Measurements from ENCODE around the gene LRRTM4.

The LRRTM4 gene

DNA sequence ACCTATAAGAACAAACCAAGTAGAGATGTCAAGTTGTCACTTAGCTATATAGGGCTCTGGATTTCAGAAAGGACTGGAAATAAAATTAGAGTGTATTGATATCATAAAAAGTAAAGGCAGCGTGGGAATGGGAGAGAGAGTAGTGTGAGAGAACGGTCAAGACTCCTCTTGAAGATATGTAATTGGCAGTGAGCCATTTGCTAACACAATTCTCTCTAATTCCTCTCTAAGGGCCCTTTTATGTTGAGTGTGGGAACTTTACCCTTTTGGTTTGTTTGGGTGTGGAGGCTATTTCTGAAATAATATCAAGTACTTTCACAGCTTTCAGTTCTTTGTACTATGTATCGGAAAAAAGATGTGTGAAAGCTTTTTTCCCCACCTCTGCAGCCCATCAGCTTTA lies 196.8 kb downstream of the LRRTM4 start:
- no peak for DNase-seq

- DNase-seq: no peak
Measured at GRCh38 chr2:77322431-77322830, 199.7 kb downstream of the LRRTM4 start.

- peak in 2 of 51 donors; percentile 2 to 4 for DNase-seq
Measured at GRCh38 chr2:77314721-77315120, 207.5 kb downstream of the LRRTM4 start.

GRCh38 chr2:77310416-77310815 lies 211.8 kb downstream of the LRRTM4 start:
- DNase-seq: no peak

GRCh38 chr2:77309725-77310124 lies 212.5 kb downstream of the LRRTM4 start:
- DNase-seq: no peak

DNA sequence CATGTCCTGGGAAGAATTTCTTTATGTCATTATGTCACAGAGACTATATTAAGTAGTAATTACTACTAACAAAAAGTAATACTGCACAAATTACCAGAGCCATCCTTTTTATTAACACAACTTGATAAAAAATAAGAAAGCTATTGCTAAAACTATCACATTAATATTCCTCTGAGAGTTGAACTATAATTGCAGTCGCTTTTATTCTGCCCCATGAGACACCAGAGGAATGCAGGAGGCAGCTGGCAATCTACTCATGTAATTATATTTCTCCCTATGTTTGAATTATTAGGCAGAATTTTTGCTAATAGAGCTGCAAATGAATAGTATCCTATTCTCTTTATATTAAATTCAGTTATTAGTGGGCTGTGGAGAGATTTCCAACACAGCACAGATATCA lies 220.7 kb downstream of the LRRTM4 start:
- DNase-seq: no peak

GRCh38 chr2:77296791-77297190 lies 225.4 kb downstream of the LRRTM4 start:
- no peak for DNase-seq

GRCh38 chr2:77294474-77294873 lies 227.7 kb downstream of the LRRTM4 start:
- no peak for DNase-seq

- DNase-seq: no peak
Measured at GRCh38 chr2:77284353-77284752, 237.8 kb downstream of the LRRTM4 start.

GRCh38 chr2:77271262-77271661 lies 250.9 kb downstream of the LRRTM4 start:
- DNase-seq: no peak

DNA sequence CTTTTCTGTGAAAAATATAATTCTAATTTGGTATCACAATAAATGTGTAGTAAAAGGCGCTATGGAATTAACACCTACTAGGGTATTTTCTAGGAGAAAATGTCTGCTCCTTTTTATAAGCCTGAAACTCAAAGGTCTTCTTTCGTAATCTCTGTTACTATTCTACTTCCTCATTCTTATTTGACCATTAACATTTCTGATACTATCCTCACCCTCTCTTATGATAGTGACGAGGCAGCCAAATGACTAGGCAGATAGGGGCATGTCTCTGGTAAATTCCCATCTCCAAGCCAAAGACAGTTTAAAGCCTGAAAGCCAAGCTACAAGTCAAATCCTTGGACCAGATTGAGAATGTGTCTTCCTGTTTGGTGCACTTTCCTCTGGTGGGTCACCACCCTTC lies 251.7 kb downstream of the LRRTM4 start:
- no peak for DNase-seq

GRCh38 chr2:77268626-77269025 lies 253.6 kb downstream of the LRRTM4 start:
- no peak for DNase-seq

GRCh38 chr2:77232909-77233425 lies 289.2 kb downstream of the LRRTM4 start:
- no peak for DNase-seq

DNA sequence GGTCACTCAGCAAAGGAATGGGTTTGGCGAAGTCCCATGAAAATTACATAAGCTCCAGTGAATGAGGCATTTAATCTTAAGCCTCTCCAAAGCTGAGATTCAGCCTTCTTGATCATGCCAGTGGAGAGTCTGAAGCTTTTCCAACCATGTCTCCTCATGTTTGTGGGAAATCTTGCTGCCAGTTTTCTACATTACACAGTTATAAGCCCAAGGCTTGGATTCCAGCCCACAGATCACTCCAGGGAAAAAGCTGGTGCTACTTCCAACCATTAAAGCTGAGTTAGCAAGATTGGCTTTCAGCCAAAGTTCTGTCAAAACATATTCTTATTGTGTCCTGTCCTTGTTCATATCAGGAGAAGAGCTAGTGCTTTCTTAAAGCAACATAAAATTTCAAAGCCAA lies 293.8 kb downstream of the LRRTM4 start:
- no peak for DNase-seq

- no peak for DNase-seq
Measured at GRCh38 chr2:77210725-77211124, 311.5 kb downstream of the LRRTM4 start.

DNA sequence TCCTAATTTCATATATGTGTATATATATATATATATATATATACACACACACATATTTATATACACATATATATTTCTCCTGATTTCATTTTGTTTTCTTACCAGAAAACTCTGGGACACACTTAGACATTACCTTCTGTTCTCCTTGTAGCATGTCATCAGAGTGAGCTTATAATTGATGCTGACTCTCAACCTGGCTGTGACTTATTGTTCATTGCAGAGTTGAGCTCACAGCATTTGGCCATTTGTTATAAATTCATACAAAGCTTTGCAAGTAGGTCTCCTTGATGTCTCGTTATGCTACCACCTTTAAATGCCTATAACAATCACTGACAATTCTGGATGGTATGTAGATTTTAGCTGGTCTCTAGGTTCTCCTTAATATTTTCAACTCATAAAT lies 314.8 kb downstream of the LRRTM4 start:
- no peak for DNase-seq

GRCh38 chr2:77201755-77202154 lies 320.4 kb downstream of the LRRTM4 start:
- no peak for DNase-seq

GRCh38 chr2:77199411-77199810 lies 322.8 kb downstream of the LRRTM4 start:
- no peak for DNase-seq

- DNase-seq: no peak
Measured at GRCh38 chr2:77193858-77194448, 328.2 kb downstream of the LRRTM4 start.

DNA sequence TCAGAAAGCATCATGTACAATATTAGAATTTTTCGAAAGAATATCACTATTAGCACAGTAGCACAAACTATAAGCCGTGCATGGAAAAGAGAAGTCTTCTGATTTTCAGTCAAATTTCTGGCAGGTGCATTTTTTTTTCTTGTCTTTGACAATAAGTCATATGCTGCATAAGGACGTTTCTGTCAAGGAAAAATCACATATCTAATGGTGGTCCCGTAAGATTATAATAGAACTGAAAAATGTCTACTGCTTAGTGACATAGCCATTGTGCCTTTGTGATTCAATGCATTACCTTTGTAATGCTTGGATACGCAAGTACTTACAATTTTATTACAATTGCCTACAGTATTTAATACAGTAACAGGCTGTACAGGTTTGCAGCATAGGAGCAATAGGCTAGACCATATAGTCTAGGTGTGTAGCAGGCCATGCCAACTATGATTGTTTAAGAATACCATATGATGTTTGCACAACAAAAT lies 329.3 kb downstream of the LRRTM4 start:
- DNase-seq: no peak

DNA sequence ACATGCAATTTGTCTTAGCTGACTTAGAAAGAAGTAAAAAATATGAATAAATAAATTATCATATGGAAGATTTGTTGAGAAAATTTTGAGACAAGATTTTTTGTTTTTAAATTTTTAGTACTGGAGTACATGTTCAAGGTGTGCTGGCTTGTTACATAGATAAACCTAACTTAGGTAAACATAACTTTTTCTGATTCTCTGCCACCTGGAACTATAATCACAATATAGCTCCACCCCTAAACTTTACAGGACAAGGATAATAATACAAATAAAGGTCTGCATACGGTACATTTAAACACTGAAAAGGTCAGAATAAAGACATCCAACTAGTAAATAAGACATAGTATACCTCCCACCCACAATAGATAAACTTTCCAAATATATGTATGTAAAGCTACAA lies 330.5 kb downstream of the LRRTM4 start:
- no peak for DNase-seq

GRCh38 chr2:77190721-77191346 lies 331.3 kb downstream of the LRRTM4 start:
- DNase-seq: no peak

- no peak for DNase-seq
Measured at GRCh38 chr2:77185052-77185451, 337.1 kb downstream of the LRRTM4 start.

Data from hypothalamus (tissue), 51 donors.